SU-DHL-6 (cell line): ENCODE measurements around the gene ZNF672.

ENCODE experiments used
- H2AFZ ChIP-seq: fragments of 200-600 bp; sonication (generic); 2 replicates; pipeline ENCODE4 v1.6.1; 2014; ENCODE audit warnings: low read depth, mild to moderate bottlenecking, moderate library complexity, mixed read lengths, antibody characterized with exemption, low read length; ENCODE audit not compliant: severe bottlenecking
- H3F3A ChIP-seq: fragments of 200-600 bp; shearing (Covaris generic); 2 replicates; pipeline ENCODE4 v1.6.0; 2016; ENCODE audit warnings: antibody characterized with exemption, mild to moderate bottlenecking; ENCODE audit not compliant: insufficient read depth
- H3K27ac ChIP-seq: fragments of 200-600 bp; sonication (generic); 2 replicates; pipeline ENCODE4 v1.5.1; 2016; ENCODE audit warnings: low read depth, mild to moderate bottlenecking, low read length, moderate library complexity, mixed read lengths
- H3K27me3 ChIP-seq: fragments of 200-600 bp; sonication (generic), shearing (Covaris generic); 2 replicates; pipeline ENCODE4 v1.6.0; 2014; ENCODE audit warnings: mild to moderate bottlenecking, low read length
- H3K36me3 ChIP-seq: fragments of 200-600 bp; sonication (generic); 2 replicates; pipeline ENCODE4 v1.6.1; 2014; ENCODE audit warnings: mild to moderate bottlenecking, low read length, mixed read lengths
- H3K4me2 ChIP-seq: fragments of 300-600, 200-600 bp; shearing (Covaris generic), sonication (generic); 2 replicates; pipeline ENCODE4 v1.6.0; 2014; ENCODE audit warnings: low read length, low read depth, mild to moderate bottlenecking; ENCODE audit not compliant: poor library complexity, severe bottlenecking
- H3K4me3 ChIP-seq: fragments of 200-600 bp; sonication (generic); 2 replicates; pipeline ENCODE4 v1.5.1; 2014; ENCODE audit warnings: antibody characterized with exemption, low read length, mild to moderate bottlenecking, mixed read lengths; ENCODE audit not compliant: insufficient read depth, poor library complexity, severe bottlenecking
- H3K79me2 ChIP-seq: fragments of 200-600 bp; sonication (generic); 2 replicates; pipeline ENCODE4 v1.6.1; 2014; ENCODE audit warnings: mild to moderate bottlenecking, low read length, moderate library complexity; ENCODE audit not compliant: insufficient read depth
- H3K9ac ChIP-seq: fragments of 200-600 bp; sonication (generic); 2 replicates; pipeline ENCODE4 v1.7.0; 2014; ENCODE audit warnings: mild to moderate bottlenecking, low read length
- H3K9me2 ChIP-seq: fragments of 200-600 bp; sonication (generic); replicated peaks from 2 replicates; pipeline ENCODE4 v1.6.1; 2014; ENCODE audit warnings: low read length; ENCODE audit not compliant: insufficient read depth
- H3K9me3 ChIP-seq: fragments of 200-600 bp; sonication (generic); 2 replicates; pipeline ENCODE4 v1.6.1; 2014; ENCODE audit warnings: low read length, mixed read lengths; ENCODE audit not compliant: insufficient read depth
- H4K20me1 ChIP-seq: fragments of 200-600 bp; sonication (generic); 2 replicates; pipeline ENCODE4 v1.6.1; 2014; ENCODE audit warnings: low read depth, mild to moderate bottlenecking, antibody characterized with exemption, low read length, moderate library complexity, mixed read lengths
- CTCF ChIP-seq: fragments of 200-600 bp; sonication (generic); IDR thresholded peaks from one replicate; pipeline ENCODE4 v1.5.1; 2017; ENCODE audit warnings: antibody characterized with exemption, mild to moderate bottlenecking, low read length, moderate library complexity; ENCODE audit not compliant: insufficient read depth, poor library complexity, severe bottlenecking
- EZH2phosphoT487 ChIP-seq: fragments of 200-600 bp; sonication (generic), shearing (Covaris generic); conservative IDR thresholded peaks from 2 replicates; pipeline ENCODE4 v1.6.1; 2018; ENCODE audit warnings: mild to moderate bottlenecking, antibody characterized with exemption, low read length, moderate library complexity, mixed read lengths

Gene ZNF672

GRCh38 chr1:248823517-248824001 lies 14.5 kb upstream of the ZNF672 start:
- no peaks in the 10 kb centered on the region for H3K27me3 ChIP-seq
- H3K9me2 ChIP-seq: no peaks in the 10 kb centered on the region
- H2AFZ ChIP-seq: no peak overlapping the region
- H3K4me3 ChIP-seq: no peak overlapping the region
- TF ChIP-seq CTCF: no peak
- no peak for TF ChIP-seq EZH2phosphoT487
- H4K20me1 ChIP-seq: no peaks in the 10 kb centered on the region
- H3K4me2 ChIP-seq: peak overlapping the region; percentile 82
- no peak overlapping the region for H3K27ac ChIP-seq
- H3K9ac ChIP-seq: no peak overlapping the region
- no peaks in the 10 kb centered on the region for H3K36me3 ChIP-seq
- H3K9me3 ChIP-seq: no peaks in the 10 kb centered on the region
- peaks cover 51% of the 10 kb centered on the region for H3K79me2 ChIP-seq
- 0 out of 2 replicates have a peak, but pooled peaks cover 3% of the 10 kb centered on the region for H3F3A ChIP-seq

- no peaks in the 10 kb centered on the region for H3K36me3 ChIP-seq
- TF ChIP-seq EZH2phosphoT487 (no peak), CTCF (no peak)
- 0 out of 2 replicates have a peak overlapping the region, but pooled peaks have one; percentile 75 for H3K9ac ChIP-seq
- H3K4me3 ChIP-seq: no peak overlapping the region
- peaks cover 51% of the 10 kb centered on the region for H3K79me2 ChIP-seq
- H3K4me2 ChIP-seq: peak overlapping the region; percentile 82
- 0 out of 2 replicates have a peak, but pooled peaks cover 3% of the 10 kb centered on the region for H3F3A ChIP-seq
- H3K9me2 ChIP-seq: no peaks in the 10 kb centered on the region
- H3K27me3 ChIP-seq: no peaks in the 10 kb centered on the region
- H3K27ac ChIP-seq: no peak overlapping the region
- no peaks in the 10 kb centered on the region for H3K9me3 ChIP-seq
- no peak overlapping the region for H2AFZ ChIP-seq
- H4K20me1 ChIP-seq: no peaks in the 10 kb centered on the region
Measured at GRCh38 chr1:248824301-248824700, 13.7 kb upstream of the ZNF672 start.

- TF ChIP-seq EZH2phosphoT487 (no peak), CTCF (no peak)
- Histone ChIP-seq H3K4me2 (peak overlapping the region; percentile 82), H3K36me3 (no peaks in the 10 kb centered on the region), H4K20me1 (no peaks in the 10 kb centered on the region), H3K79me2 (peaks cover 51% of the 10 kb centered on the region), H3K9me3 (no peaks in the 10 kb centered on the region), H2AFZ (no peak overlapping the region), H3K4me3 (peak overlapping the region; percentile 94), H3K27me3 (no peaks in the 10 kb centered on the region), H3K9me2 (no peaks in the 10 kb centered on the region), H3F3A (0 out of 2 replicates have a peak, but pooled peaks cover 3% of the 10 kb centered on the region), H3K9ac (peak overlapping the region; percentile 75), H3K27ac (no peak overlapping the region)
Measured at GRCh38 chr1:248824701-248825100, 13.3 kb upstream of the ZNF672 start.
